ENCODE data around the gene LCN10. TPM values are rescaled to one million over a fixed set of nuclear protein-coding genes. Genes with fewer than 3 reads are reported as not detected.

The LCN10 gene
- total and polyA plus RNA-seq, 10 of the 15 experiments (the other 5 are each of a cell fraction or from before 2014, with no cell fraction given): 0.06 to 1.3 (median 0.21) TPM; not detected in 1

DNA sequence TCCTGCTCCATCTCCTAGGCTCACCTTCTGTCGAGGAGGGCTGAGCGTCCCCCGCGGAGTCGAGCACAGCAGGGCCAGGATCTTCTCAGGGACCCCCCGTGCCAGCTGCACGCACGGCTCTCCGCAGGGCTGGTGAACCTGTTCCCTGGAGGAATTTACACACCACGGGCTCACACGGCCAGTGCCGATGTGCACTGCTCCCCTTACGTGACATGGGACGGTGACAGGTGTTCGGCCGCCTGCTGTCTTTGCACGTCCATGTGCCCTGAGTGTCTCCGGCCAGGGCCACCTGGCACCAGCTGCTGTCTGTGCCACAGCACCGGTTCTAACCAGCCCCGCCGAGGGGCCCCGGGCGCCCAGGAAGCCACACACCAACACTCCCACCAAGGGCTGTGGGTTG lies 46.8 kb downstream of the LCN10 start:
- SMC1A ChIA-PET (ENCODE audit: uncharacterized antibody, unreplicated experiment): no interaction called here
- H3K4me2 ChIP-seq (ENCODE audit: control insufficient read depth, insufficient read depth): no peak overlapping the region

More for the DNA sequence above, 46.8 kb downstream of the LCN10 start:
- no peaks in the 10 kb centered on the region for H4K20me1 ChIP-seq (ENCODE audit: control insufficient read depth, insufficient read depth)
- CTCF ChIA-PET: interaction anchor here (1.4 to 1.9 kb wide), 2 partner anchors 24 to 31 kb away, joined by 4 read pairs; no protein-coding TSS in a partner anchor
- BruUV-seq (replicated peaks): no TSS peak
- H3K9me3 ChIP-seq (replicated peaks; ENCODE audit: control insufficient read depth, insufficient read depth, low read length): no peaks in the 10 kb centered on the region
- no peak overlapping the region for H3K4me3 ChIP-seq
- WGBS (ENCODE audit: insufficient coverage, insufficient replicate concordance, low lambda C conversion rate, missing lambda C conversion rate): 24% methylated on average over 23 of the region's 23 CpGs
- RAD21 ChIA-PET (ENCODE audit: unreplicated experiment): no interaction called here
- in situ Hi-C loops (cut with MboI): no loop called here
- no peak for FAIRE-seq
- peaks cover 13% of the 10 kb centered on the region for H3K4me1 ChIP-seq (ENCODE audit: control insufficient read depth, insufficient read depth, low read length)
- POLR2A ChIA-PET: no interaction called here
- no peaks in the 10 kb centered on the region for H3K79me2 ChIP-seq (ENCODE audit: control insufficient read depth, insufficient read depth, low read length)
- no peak for TF ChIP-seq ZSCAN29 (IDR thresholded peaks at IDR 0.05)
- TF ChIP-seq SKIL (IDR thresholded peaks at IDR 0.05; ENCODE audit: low read depth, poor library complexity, severe bottlenecking): no peak
- TF ChIP-seq ATF7 (IDR thresholded peaks at IDR 0.05; ENCODE audit: low read depth): no peak
- peak; percentile 68; the same call in 1 of the 2 replicates for TF ChIP-seq TCF3 (IDR thresholded peaks at IDR 0.05; ENCODE audit: borderline replicate concordance, insufficient read depth, low read depth, low read length)
- H3K27me3 ChIP-seq (replicated peaks in 1 of 2; ENCODE audit: control insufficient read depth in 2 of 2, insufficient read depth in 2 of 2, low read length in 1 of 2): no peaks in the 10 kb centered on the region
- no peaks in the 10 kb centered on the region for H3K36me3 ChIP-seq (ENCODE audit: control insufficient read depth in 2 of 2, insufficient read depth in 2 of 2, low read length in 1 of 2)
- ATAC-seq: 0 out of 3 replicates have a peak, but pooled peaks have one; percentile 3
- H3K27ac ChIP-seq (ENCODE audit: control insufficient read depth, insufficient read depth): no peak overlapping the region
- DNase-seq (ENCODE audit: low read depth, low spot score): no peak
- no peak overlapping the region for H3K9ac ChIP-seq (ENCODE audit: control insufficient read depth, insufficient read depth, low read length)
- no peak overlapping the region for H2AFZ ChIP-seq (ENCODE audit: control insufficient read depth, low read depth, low read length)
- intact Hi-C loops (cut with micrococcal nuclease; ENCODE audit: unreplicated experiment): no loop called here

Measured in GM12878 (cell line).